ENCODE measurements around the gene FAM193B.

- no peak for TF ChIP-seq CTCF (IDR thresholded peaks at IDR 0.05 in 8 of 11, conservative IDR thresholded peaks at IDR 0.05 in 3 of 11)
- no peak for TF ChIP-seq POLR2A (IDR thresholded peaks at IDR 0.05)
- TF ChIP-seq POLR2AphosphoS5 (IDR thresholded peaks at IDR 0.05), result peak in 1 of 3 donors; percentile 28
Observed at GRCh38 chr5:177545487-177546257, 8.7 kb downstream of the FAM193B start.
